ENCODE results near the gene POMC. TPM values are rescaled to one million over a fixed set of nuclear protein-coding genes. Genes with fewer than 3 reads are reported as not detected.
A peak's percentile ranks its signal among the peaks of the same experiment; 100 is the strongest.

Gene POMC
- total and polyA plus RNA-seq, 2 of the 8 experiments (the other 6 are each of a cell fraction or from before 2014, with no cell fraction given) = 1.7 to 4.7 TPM

DNA sequence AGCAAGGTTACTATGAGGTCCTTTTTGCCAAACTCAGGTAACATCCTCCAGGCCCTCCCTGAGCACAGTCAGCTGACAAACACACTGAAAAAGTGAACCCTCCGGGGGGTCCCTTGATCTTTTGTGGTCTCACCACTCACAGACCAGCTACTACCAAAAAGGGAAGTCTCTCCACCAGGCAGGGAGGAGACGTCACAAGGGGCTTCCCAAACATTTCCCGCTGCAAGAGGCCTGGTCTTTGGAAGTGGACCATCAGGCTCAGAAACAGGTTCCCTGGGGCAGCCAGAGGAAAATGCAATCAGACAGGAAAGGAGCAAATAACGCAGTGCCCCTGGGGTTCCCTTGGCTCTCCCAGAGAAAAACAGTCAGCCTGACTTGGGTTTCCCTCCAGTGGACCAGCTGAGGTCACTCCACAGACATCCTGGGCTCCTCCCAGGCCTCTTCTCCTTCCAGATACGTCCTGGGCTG is 38.7 kb upstream of the POMC start:
- Histone ChIP-seq H3K4me2 (ENCODE audit: insufficient read depth in 1 of 2, low read depth in 2 of 2, low read length in 2 of 2) (no peak overlapping the region), H3K14ac (ENCODE audit: insufficient read length) (no peak overlapping the region), H4K20me1 (replicated peaks in 1 of 2; ENCODE audit: control insufficient read depth in 1 of 2, insufficient read depth in 2 of 2, low read length in 2 of 2) (no peaks in the 10 kb centered on the region), H2BK15ac (ENCODE audit: low read length) (no peak overlapping the region), H3K9me3 (ENCODE audit: insufficient read depth in 2 of 2, low read depth in 1 of 2, low read length in 1 of 2) (no peaks in the 10 kb centered on the region), H3K27ac (ENCODE audit: low read depth, low read length) (peak overlapping the region; percentile 60), H3K36me3 (ENCODE audit: control insufficient read depth in 2 of 4, insufficient read depth in 4 of 4, low read length in 3 of 4) (no peaks in the 10 kb centered on the region), H2BK12ac (ENCODE audit: low read depth, low read length) (no peak overlapping the region), H3K18ac (ENCODE audit: extremely low read depth, low read length) (no peak overlapping the region), H4K5ac (ENCODE audit: insufficient read length, low read depth, low read length) (no peak overlapping the region), H3K9ac (replicated peaks in 1 of 4; ENCODE audit: extremely low read depth in 1 of 4, low read depth in 3 of 4, low read length in 3 of 4) (no peak overlapping the region; a peak in 1 of 7 replicates), H3K4me3 (ENCODE audit: extremely low read depth in 1 of 4, insufficient read depth in 2 of 4, low read depth in 3 of 4, low read length in 4 of 4) (no peak overlapping the region), H3K23ac (ENCODE audit: insufficient read length) (no peak overlapping the region), H2BK20ac (ENCODE audit: low read length) (0 out of 2 replicates have a peak overlapping the region, but pooled peaks have one; percentile 95), H2BK5ac (ENCODE audit: low read depth, low read length) (peak overlapping the region; percentile 7; the same call in 1 of the 2 replicates), H2BK120ac (replicated peaks; ENCODE audit: low read depth, low read length) (peak overlapping the region; percentile 36), H3K79me2 (ENCODE audit: control insufficient read depth in 1 of 2, insufficient read depth in 2 of 2, low read length in 2 of 2) (no peaks in the 10 kb centered on the region), H3K23me2 (ENCODE audit: low read depth, low read length) (no peaks in the 10 kb centered on the region), H3K79me1 (ENCODE audit: low read depth, low read length) (no peaks in the 10 kb centered on the region), H3K4ac (replicated peaks; ENCODE audit: insufficient read length, low read depth, low read length) (no peak overlapping the region), H3K56ac (replicated peaks; ENCODE audit: insufficient read length, low read depth, low read length) (no peak overlapping the region), H4K8ac (ENCODE audit: extremely low read depth, insufficient read depth, low read length) (no peak overlapping the region), H2AK5ac (ENCODE audit: low read depth, low read length) (no peak overlapping the region), H3K27me3 (replicated peaks in 1 of 4; ENCODE audit: control insufficient read depth in 3 of 4, extremely low read depth in 1 of 4, insufficient read depth in 3 of 4, low read length in 3 of 4) (no peaks in the 10 kb centered on the region), H4K91ac (replicated peaks; ENCODE audit: insufficient read length, low read length) (peak overlapping the region; percentile 53), H2AFZ (ENCODE audit: low read length) (peak overlapping the region; percentile 94), H3K4me1 (replicated peaks in 1 of 4; ENCODE audit: control insufficient read depth in 3 of 4, insufficient read depth in 4 of 4, low read length in 3 of 4) (peaks cover 0 to 9% (median 3%) of the 10 kb centered on the region in 4 experiments; a peak in 4 of 7 replicates)
- CTCF ChIA-PET (ENCODE audit: partially characterized antibody) = interaction anchor here (1.6 to 2.5 kb wide), 3 partner anchors 10 to 231 kb away, joined by 4 to 15 read pairs (median 12); no protein-coding TSS in a partner anchor
- WGBS, 2 experiments (ENCODE audit: extremely low coverage in 1 of 2, insufficient coverage in 1 of 2, insufficient read length in 1 of 2, insufficient replicate concordance in 2 of 2, low coverage in 1 of 2, low lambda C conversion rate in 2 of 2, missing lambda C conversion rate in 1 of 2) = 60% methylated on average over 5 of the region's 5 CpGs; no CpG with 5 or more reads in 1 of the 2 experiments
- TF ChIP-seq SRF (IDR thresholded peaks at IDR 0.05; ENCODE audit: low read depth, low read length) (peak; percentile 72), TBP (IDR thresholded peaks at IDR 0.05; ENCODE audit: low read depth, low read length) (no peak), JUN (IDR thresholded peaks at IDR 0.05; ENCODE audit: low read depth, low read length) (no peak)
- no peak for FAIRE-seq
- POLR2A ChIA-PET (ENCODE audit: partially characterized antibody) = interaction anchor here (1.1 to 2.2 kb wide), 4 partner anchors 9 to 44 kb away, joined by 3 to 9 read pairs (median 5); no protein-coding TSS in a partner anchor
- peak in 1 of 2 experiments; percentile 61 for DNase-seq (ENCODE audit: low read depth in 1 of 2, low spot score in 2 of 2)
